ENCODE results near the gene EML2.
"Not testable (repeated sequence)": the region's sequence is repeated elsewhere in the genome, so short reads cannot be mapped to it uniquely, and the experiment has no call there.

EML2 gene

GRCh38 chr19:45621976-45622503 lies 17.2 kb downstream of the EML2 start:
- H3K36me3 Mint-ChIP-seq (ENCODE audit: insufficient read depth): peaks cover 58% of the 10 kb centered on the region
- DNase-seq (no peak), ATAC-seq (replicated peaks) (no peak)
- H3K27me3 Mint-ChIP-seq: no peaks in the 10 kb centered on the region
- H3K9me3 Mint-ChIP-seq: no peaks in the 10 kb centered on the region
- no peak overlapping the region for H3K27ac Mint-ChIP-seq
- H3K4me3 Mint-ChIP-seq: no peak overlapping the region
- peaks cover 0 to 9% of the 10 kb centered on the region in 2 donors for H3K4me1 Mint-ChIP-seq (ENCODE audit: low read depth in 2 of 2)

- Mint-ChIP-seq H3K27me3 (no peaks in the 10 kb centered on the region), H3K27ac (peak overlapping the region; percentile 33 to 65), H3K9me3 (no peaks in the 10 kb centered on the region), H3K4me3 (no peak overlapping the region), H3K4me1 (ENCODE audit: low read depth in 2 of 2) (peaks cover 0 to 9% of the 10 kb centered on the region in 2 donors), H3K36me3 (ENCODE audit: insufficient read depth) (peaks cover 54% of the 10 kb centered on the region)
- no peak for DNase-seq
- ATAC-seq (replicated peaks): no peak
Measured at GRCh38 chr19:45621389-45621788, 17.8 kb downstream of the EML2 start.

- ATAC-seq (replicated peaks): no peak
- no peaks in the 10 kb centered on the region for H3K27me3 Mint-ChIP-seq
- peaks cover 61% of the 10 kb centered on the region for H3K36me3 Mint-ChIP-seq (ENCODE audit: insufficient read depth)
- no peak for DNase-seq
- no peak overlapping the region for H3K4me3 Mint-ChIP-seq
- H3K4me1 Mint-ChIP-seq (ENCODE audit: low read depth in 2 of 2): peaks cover 16% of the 10 kb centered on the region in 2 donors
- H3K9me3 Mint-ChIP-seq: no peaks in the 10 kb centered on the region
- H3K27ac Mint-ChIP-seq: no peak overlapping the region
Measured at GRCh38 chr19:45616704-45617017, 22.5 kb downstream of the EML2 start.

GRCh38 chr19:45615795-45616703 lies 23.1 kb downstream of the EML2 start:
- H3K36me3 Mint-ChIP-seq (ENCODE audit: insufficient read depth): peaks cover 63% of the 10 kb centered on the region
- ATAC-seq (replicated peaks): peak; percentile 91
- peaks cover 16% of the 10 kb centered on the region in 2 donors for H3K4me1 Mint-ChIP-seq (ENCODE audit: low read depth in 2 of 2)
- no peaks in the 10 kb centered on the region for H3K27me3 Mint-ChIP-seq
- H3K4me3 Mint-ChIP-seq: no peak overlapping the region
- H3K9me3 Mint-ChIP-seq: no peaks in the 10 kb centered on the region
- peak overlapping the region in 1 of 2 donors; percentile 86 for H3K27ac Mint-ChIP-seq
- peak; percentile 74 to 80 (median 77) for DNase-seq

- H3K9me3 Mint-ChIP-seq; H3K4me3 Mint-ChIP-seq; DNase-seq; H3K27me3 Mint-ChIP-seq; ATAC-seq (replicated peaks): not testable (repeated sequence)
- peaks cover 16% of the 10 kb centered on the region in 2 donors for H3K4me1 Mint-ChIP-seq (ENCODE audit: low read depth in 2 of 2)
- H3K27ac Mint-ChIP-seq: peak overlapping the region in 1 of 2 donors; percentile 88
- peaks cover 60% of the 10 kb centered on the region for H3K36me3 Mint-ChIP-seq (ENCODE audit: insufficient read depth)
Measured at GRCh38 chr19:45615056-45615455, 24.1 kb downstream of the EML2 start.

- H3K27me3 Mint-ChIP-seq: no peaks in the 10 kb centered on the region
- no peaks in the 10 kb centered on the region for H3K9me3 Mint-ChIP-seq
- peaks cover 16% of the 10 kb centered on the region in 2 donors for H3K4me1 Mint-ChIP-seq (ENCODE audit: low read depth in 2 of 2)
- H3K4me3 Mint-ChIP-seq: peak overlapping the region in 1 of 2 donors; percentile 7
- peak overlapping the region; percentile 88 to 91 for H3K27ac Mint-ChIP-seq
- peaks cover 59% of the 10 kb centered on the region for H3K36me3 Mint-ChIP-seq (ENCODE audit: insufficient read depth)
- ATAC-seq (replicated peaks) (peak; percentile 71), DNase-seq (no peak)
Measured at GRCh38 chr19:45613926-45614725, 25.1 kb downstream of the EML2 start.

GRCh38 chr19:45608948-45609347 lies 30.2 kb downstream of the EML2 start:
- Mint-ChIP-seq H3K9me3 (no peaks in the 10 kb centered on the region), H3K4me3 (no peak overlapping the region), H3K36me3 (ENCODE audit: insufficient read depth) (peaks cover 45% of the 10 kb centered on the region), H3K4me1 (ENCODE audit: low read depth in 2 of 2) (peaks cover 4 to 8% of the 10 kb centered on the region in 2 donors), H3K27me3 (no peaks in the 10 kb centered on the region), H3K27ac (peak overlapping the region in 1 of 2 donors; percentile 35)
- ATAC-seq (replicated peaks): no peak
- DNase-seq: no peak

GRCh38 chr19:45607071-45608029 lies 31.8 kb downstream of the EML2 start:
- Mint-ChIP-seq H3K9me3 (no peaks in the 10 kb centered on the region), H3K4me3 (no peak overlapping the region), H3K27me3 (peaks cover 13 to 15% of the 10 kb centered on the region in 2 donors), H3K4me1 (ENCODE audit: low read depth in 2 of 2) (peaks cover 4 to 7% of the 10 kb centered on the region in 2 donors), H3K36me3 (ENCODE audit: insufficient read depth) (peaks cover 36% of the 10 kb centered on the region), H3K27ac (peak overlapping the region in 1 of 2 donors; percentile 33)
- DNase-seq: peak; percentile 20 to 38 (median 30)
- ATAC-seq (replicated peaks): peak; percentile 24

GRCh38 chr19:45601524-45602374 lies 37.4 kb downstream of the EML2 start, which contains the start of gene GPR4:
GPR4 (minus strand) TSS chr19:45602212; CDS start chr19:45591866, 10,346 bp downstream.
- H3K27ac Mint-ChIP-seq: peak within 1 kb of the TSS in 1 of 2 donors; percentile 12
- H3K9me3 Mint-ChIP-seq: no peaks in the 10 kb centered on the region

GRCh38 chr19:45601115-45601514 lies 38.1 kb downstream of the EML2 start:
- Mint-ChIP-seq H3K27me3 (peaks cover 75 to 77% of the 10 kb centered on the region in 2 donors), H3K9me3 (no peaks in the 10 kb centered on the region), H3K4me3 (no peak overlapping the region), H3K4me1 (ENCODE audit: low read depth in 2 of 2) (peaks cover 17 to 23% of the 10 kb centered on the region in 2 donors), H3K27ac (peak overlapping the region in 1 of 2 donors; percentile 12), H3K36me3 (ENCODE audit: insufficient read depth) (peaks cover 4% of the 10 kb centered on the region)
- no peak for DNase-seq
- ATAC-seq (replicated peaks): no peak

More at GRCh38 chr19:45601524-45602374, 37.4 kb downstream of the EML2 start, which contains the start of gene GPR4:
- Mint-ChIP-seq H3K4me1 (ENCODE audit: low read depth in 2 of 2) (peaks cover 18 to 23% of the 10 kb centered on the region in 2 donors), H3K36me3 (ENCODE audit: insufficient read depth) (peaks cover 7% of the 10 kb centered on the region), H3K27me3 (peaks cover 69 to 71% of the 10 kb centered on the region in 2 donors), H3K4me3 (no peak within 1 kb of the TSS)
- ATAC-seq (replicated peaks) (peak; percentile 43), DNase-seq (no peak)

- peak overlapping the region in 1 of 2 donors; percentile 36 for H3K27ac Mint-ChIP-seq
- H3K9me3 Mint-ChIP-seq: no peaks in the 10 kb centered on the region
- ATAC-seq (replicated peaks) (no peak), DNase-seq (no peak)
- H3K4me3 Mint-ChIP-seq: no peak overlapping the region
- H3K4me1 Mint-ChIP-seq (ENCODE audit: low read depth in 2 of 2): peaks cover 17 to 23% of the 10 kb centered on the region in 2 donors
- H3K27me3 Mint-ChIP-seq: peaks cover 77 to 84% of the 10 kb centered on the region in 2 donors
- H3K36me3 Mint-ChIP-seq (ENCODE audit: insufficient read depth): peaks cover 3% of the 10 kb centered on the region
Measured at GRCh38 chr19:45600340-45600885, 38.8 kb downstream of the EML2 start.

Measured in effector memory CD8-positive, alpha-beta T cell (primary cell).